H1 (cell line): ENCODE results near the gene TPRG1L. TPM values are rescaled to one million over a fixed set of nuclear protein-coding genes. Genes with fewer than 3 reads are reported as not detected.

ENCODE experiments used
- CTCF ChIA-PET: fragments of 300-600 bp; sonication (Branson Sonifier 250); formaldehyde crosslinking; loops from one replicate; lab custom pipeline; 2021; ENCODE audit not compliant: partially characterized antibody; lab: Charles Lee
- POLR2A ChIA-PET: fragments of 300-600 bp; sonication (Branson Sonifier 250); formaldehyde crosslinking; loops from one replicate; lab custom pipeline; 2021; ENCODE audit warnings: inconsistent platforms; ENCODE audit not compliant: partially characterized antibody; lab: Charles Lee
- DNase-seq, 2 experiments: peaks; one replicate each; pipeline versions ENCODE4 v3.0.0 to v3.0.0-alpha.2; 2010 to 2022; ENCODE audit warnings: low spot score in 2 of 2, low read depth in 1 of 2, mixed read lengths in 1 of 2
- FAIRE-seq: peaks from 2 replicates; lab custom pipeline; 2011; peaks lifted over from hg19 to GRCh38; lab: Jason Lieb, UNC
- H2AFZ ChIP-seq: 2 replicates; pipeline ENCODE4 v1.8.1; 2012; ENCODE audit warnings: low read length, inconsistent platforms
- H2AK5ac ChIP-seq: 2 replicates; pipeline ENCODE4 v1.6.1; 2013; ENCODE audit warnings: low read depth, low read length
- H2BK120ac ChIP-seq: replicated peaks from 2 replicates; pipeline ENCODE3; 2013; ENCODE audit warnings: low read depth, low read length, inconsistent platforms
- H2BK12ac ChIP-seq: 2 replicates; pipeline ENCODE4 v1.6.1; 2013; ENCODE audit warnings: low read depth, low read length
- H2BK15ac ChIP-seq: 2 replicates; pipeline ENCODE4 v1.6.1; 2013; ENCODE audit warnings: low read length
- H2BK20ac ChIP-seq: 2 replicates; pipeline ENCODE4 v1.6.1; 2013; ENCODE audit warnings: low read length
- H2BK5ac ChIP-seq: 2 replicates; pipeline ENCODE4 v1.6.1; 2013; ENCODE audit warnings: low read depth, low read length
- H3K14ac ChIP-seq: 2 replicates; pipeline ENCODE4 v1.6.1; 2013; ENCODE audit warnings: inconsistent platforms; ENCODE audit not compliant: insufficient read length
- H3K18ac ChIP-seq: 2 replicates; pipeline ENCODE4 v1.6.1; 2013; ENCODE audit warnings: low read length; ENCODE audit errors: extremely low read depth
- H3K23ac ChIP-seq: 2 replicates; pipeline ENCODE4 v1.6.1; 2013; ENCODE audit warnings: inconsistent platforms; ENCODE audit not compliant: insufficient read length
- H3K23me2 ChIP-seq: 2 replicates; pipeline ENCODE4 v1.6.1; 2013; ENCODE audit warnings: low read depth, low read length
- H3K27ac ChIP-seq: 2 replicates; pipeline ENCODE4 v1.6.1; 2011; ENCODE audit warnings: low read depth, low read length, inconsistent platforms
- H3K27me3 ChIP-seq, 4 experiments: replicated peaks in 1 of 4; 1 replicate in 1 of 4; 2 replicates in 3 of 4; pipeline versions ENCODE4 v1.6.1 to v1.8.1; 2011 to 2013; ENCODE audit warnings: low read length in 3 of 4, mild to moderate bottlenecking in 3 of 4, inconsistent platforms in 2 of 4, mixed read lengths in 2 of 4, moderate library complexity in 1 of 4; ENCODE audit not compliant: control insufficient read depth in 3 of 4, insufficient read depth in 3 of 4; ENCODE audit errors: extremely low read depth in 1 of 4
- H3K36me3 ChIP-seq, 4 experiments: 2 replicates each; pipeline versions ENCODE4 v1.6.1 to v1.8.1; 2011 to 2013; ENCODE audit warnings: mild to moderate bottlenecking in 4 of 4, low read length in 3 of 4, moderate library complexity in 2 of 4, control low read depth in 1 of 4, inconsistent platforms in 1 of 4; ENCODE audit not compliant: insufficient read depth in 4 of 4, control insufficient read depth in 2 of 4
- H3K4ac ChIP-seq: replicated peaks from 2 replicates; pipeline ENCODE3; 2013; ENCODE audit warnings: low read length, low read depth, mixed read lengths, inconsistent platforms; ENCODE audit not compliant: insufficient read length
- H3K4me1 ChIP-seq, 4 experiments: replicated peaks in 1 of 4; 1 replicate in 1 of 4; 2 replicates in 3 of 4; pipeline versions ENCODE4 v1.6.1 to v1.8.1; 2011 to 2013; ENCODE audit warnings: low read length in 3 of 4, inconsistent platforms in 2 of 4, mixed read lengths in 1 of 4; ENCODE audit not compliant: insufficient read depth in 4 of 4, control insufficient read depth in 3 of 4
- H3K4me2 ChIP-seq, 2 experiments: 2 replicates each; pipeline versions ENCODE4 v1.6.1 to v1.8.1; 2011 to 2013; ENCODE audit warnings: low read depth in 2 of 2, low read length in 2 of 2, control low read depth in 1 of 2, inconsistent platforms in 1 of 2, mild to moderate bottlenecking in 1 of 2; ENCODE audit not compliant: insufficient read depth in 1 of 2
- H3K4me3 ChIP-seq, 4 experiments: fragments of 200-600, 300-600 bp in 1 of 4; sonication (generic), shearing (Covaris generic), sonication (Bioruptor Twin) in 1 of 4; 2 replicates each; pipeline versions ENCODE4 v1.5.1 to v1.8.1; 2011 to 2016; ENCODE audit warnings: low read length in 4 of 4, low read depth in 3 of 4, control low read depth in 2 of 4, inconsistent platforms in 2 of 4, mild to moderate bottlenecking in 2 of 4, mixed read lengths in 1 of 4, moderate library complexity in 1 of 4; ENCODE audit not compliant: insufficient read depth in 2 of 4; ENCODE audit errors: extremely low read depth in 1 of 4
- H3K56ac ChIP-seq: replicated peaks from 2 replicates; pipeline ENCODE3; 2013; ENCODE audit warnings: low read depth, mild to moderate bottlenecking, mixed read lengths, low read length, inconsistent platforms; ENCODE audit not compliant: insufficient read length
- H3K79me1 ChIP-seq: 2 replicates; pipeline ENCODE4 v1.6.1; 2013; ENCODE audit warnings: low read depth, low read length, control low read depth
- H3K79me2 ChIP-seq, 2 experiments: 2 replicates each; pipeline versions ENCODE4 v1.6.1 to v1.8.1; 2012 to 2013; ENCODE audit warnings: low read length in 2 of 2, mild to moderate bottlenecking in 2 of 2, inconsistent platforms in 1 of 2; ENCODE audit not compliant: insufficient read depth in 2 of 2, control insufficient read depth in 1 of 2
- H3K9ac ChIP-seq, 4 experiments: replicated peaks in 1 of 4; 1 replicate in 1 of 4; 2 replicates in 3 of 4; pipeline versions ENCODE4 v1.6.1 to v1.8.1; 2011 to 2013; ENCODE audit warnings: low read depth in 3 of 4, low read length in 3 of 4, control low read depth in 2 of 4, mild to moderate bottlenecking in 2 of 4, moderate library complexity in 2 of 4, inconsistent platforms in 1 of 4; ENCODE audit errors: extremely low read depth in 1 of 4
- H3K9me3 ChIP-seq, 2 experiments: 2 replicates each; pipeline versions ENCODE4 v1.6.1 to v1.8.1; 2012 to 2013; ENCODE audit warnings: mild to moderate bottlenecking in 2 of 2, moderate library complexity in 2 of 2, control low read depth in 1 of 2, inconsistent platforms in 1 of 2, low read depth in 1 of 2, low read length in 1 of 2, mixed read lengths in 1 of 2; ENCODE audit not compliant: insufficient read depth in 2 of 2
- H4K20me1 ChIP-seq, 2 experiments: replicated peaks in 1 of 2; 2 replicates each; pipeline versions ENCODE3 to v1.8.1; 2011 to 2013; ENCODE audit warnings: inconsistent platforms in 2 of 2, low read length in 2 of 2, mild to moderate bottlenecking in 1 of 2; ENCODE audit not compliant: insufficient read depth in 2 of 2, control insufficient read depth in 1 of 2
- H4K5ac ChIP-seq: 2 replicates; pipeline ENCODE4 v1.6.1; 2013; ENCODE audit warnings: low read length, low read depth, mixed read lengths, inconsistent platforms; ENCODE audit not compliant: insufficient read length
- H4K8ac ChIP-seq: 2 replicates; pipeline ENCODE4 v1.8.0; 2013; ENCODE audit warnings: mild to moderate bottlenecking, moderate library complexity, low read length, inconsistent platforms; ENCODE audit not compliant: insufficient read depth; ENCODE audit errors: extremely low read depth
- H4K91ac ChIP-seq: replicated peaks from 2 replicates; pipeline ENCODE3; 2013; ENCODE audit warnings: low read length, mixed read lengths, inconsistent platforms; ENCODE audit not compliant: insufficient read length
- ASH2L ChIP-seq: fragments of 200-600, 300-600 bp; sonication (generic); IDR thresholded peaks from one replicate; pipeline ENCODE4 v1.7.1; 2017; ENCODE audit warnings: low read length
- CHD2 ChIP-seq: IDR thresholded peaks from 2 replicates; pipeline ENCODE4 v1.6.1; 2012; ENCODE audit warnings: low read length, improper control_type of control experiment
- CREB1 ChIP-seq: IDR thresholded peaks from 2 replicates; pipeline ENCODE4 v1.6.1; 2012; ENCODE audit warnings: inconsistent platforms
- CTBP2 ChIP-seq: IDR thresholded peaks from 2 replicates; pipeline ENCODE4 v1.7.0; 2011; ENCODE audit warnings: borderline replicate concordance, mild to moderate bottlenecking, moderate library complexity, mixed read lengths, low read length; ENCODE audit not compliant: insufficient read depth, insufficient read length
- CTCF ChIP-seq, 3 experiments: IDR thresholded peaks; 1 replicate in 2 of 3; 2 replicates in 1 of 3; pipeline versions ENCODE4 v1.5.1 to v1.6.1; 2011; ENCODE audit warnings: low read length in 3 of 3, mild to moderate bottlenecking in 3 of 3, inconsistent platforms in 2 of 3, low read depth in 1 of 3, moderate library complexity in 1 of 3; ENCODE audit not compliant: insufficient read depth in 1 of 3; ENCODE audit errors: control extremely low read depth in 1 of 3
- EZH2 ChIP-seq: fragments of 200-600 bp; sonication (generic); IDR thresholded peaks from 2 replicates; pipeline ENCODE4 v1.7.1; 2012; ENCODE audit warnings: low read depth, mild to moderate bottlenecking, moderate library complexity, low read length, inconsistent platforms; ENCODE audit not compliant: severe bottlenecking
- HDAC6 ChIP-seq: IDR thresholded peaks from one replicate; pipeline ENCODE4 v1.7.1; 2012; ENCODE audit warnings: low read depth, mild to moderate bottlenecking, inconsistent platforms, low read length, moderate library complexity
- JUN ChIP-seq: IDR thresholded peaks from 2 replicates; pipeline ENCODE4 v1.6.1; 2011; ENCODE audit warnings: low read depth, mild to moderate bottlenecking, improper control_type of control experiment, low read length
- SP4 ChIP-seq: IDR thresholded peaks from 2 replicates; pipeline ENCODE4 v1.6.1; 2012; ENCODE audit warnings: low read length, inconsistent platforms
- TBP ChIP-seq: IDR thresholded peaks from 2 replicates; pipeline ENCODE4 v1.6.1; 2011; ENCODE audit warnings: low read depth, low read length, improper control_type of control experiment
- WGBS, 2 experiments: shearing (Covaris generic) in 1 of 2; methylation state at CpG; one replicate each; pipeline versions ENCODE4 v1.1.6 to v1.1.7; 2013 to 2015; ENCODE audit warnings: low lambda C conversion rate in 2 of 2, mixed read lengths in 2 of 2, inconsistent platforms in 1 of 2, low coverage in 1 of 2, missing lambda C conversion rate in 1 of 2; ENCODE audit not compliant: insufficient replicate concordance in 2 of 2, insufficient coverage in 1 of 2, insufficient read length in 1 of 2; ENCODE audit errors: extremely low coverage in 1 of 2, missing lambda C conversion rate in 1 of 2; 5-methylcytosine and 5-hydroxymethylcytosine counted together
- polyA plus RNA-seq, 7 experiments: library from polyadenylated mRNA; depleted of rRNA in 3 of 7; stranded (reverse) in 5 of 7; unstranded in 2 of 7; fragments of >200 nt in 5 of 7; fragments of 200-250 nt in 2 of 7; gene quantifications; 1 replicate in 5 of 7; 2 replicates in 1 of 7; 4 replicates in 1 of 7; pipeline versions ENCODE4 v1.2.1 to v1.2.3, GENCODE V29; 2011 to 2013; ENCODE audit warnings: missing spikeins in 2 of 7, mixed read lengths in 2 of 7
- total RNA-seq: library from RNA; stranded (reverse); fragmentation: NEBNext Ultra II Directional; extraction: Animal tissue kit (Norgen Biotek cat#: 25700); gene quantifications from 2 replicates; pipeline ENCODE4 v1.2.1, GENCODE V29; 2021

TPRG1L gene
- total and polyA plus RNA-seq, 2 of the 8 experiments (the other 6 are each of a cell fraction or from before 2014, with no cell fraction given): 21.7 to 22.3 TPM

- DNase-seq: no peak
- no peak overlapping the region for H3K4me3 ChIP-seq
These were observed 26.7 kb upstream of the TPRG1L start for GRCh38 chr1:3598051-3598491.

More at GRCh38 chr1:3598051-3598491, 26.7 kb upstream of the TPRG1L start:
- Histone ChIP-seq H3K14ac (no peak overlapping the region), H4K5ac (no peak overlapping the region), H3K4me1 (peaks cover 0 to 28% (median 20%) of the 10 kb centered on the region in 4 experiments; a peak in 6 of 7 replicates), H3K23me2 (no peaks in the 10 kb centered on the region), H4K91ac (peak overlapping the region; percentile 53), H3K9ac (no peak overlapping the region), H3K27ac (no peak overlapping the region), H2BK120ac (peak overlapping the region; percentile 72), H3K79me2 (no peaks in the 10 kb centered on the region), H2AK5ac (no peak overlapping the region), H3K79me1 (0 out of 2 replicates have a peak, but pooled peaks cover 2% of the 10 kb centered on the region), H2BK12ac (no peak overlapping the region), H3K9me3 (no peaks in the 10 kb centered on the region), H3K4me2 (no peak overlapping the region), H3K56ac (peak overlapping the region; percentile 12), H3K18ac (peak overlapping the region; percentile 60; the same call in 1 of the 2 replicates), H3K36me3 (no peaks in the 10 kb centered on the region), H4K8ac (no peak overlapping the region; the same call in 1 of the 2 replicates), H2BK15ac (no peak overlapping the region), H3K4ac (no peak overlapping the region), H3K23ac (no peak overlapping the region), H3K27me3 (no peaks in the 10 kb centered on the region), H4K20me1 (no peaks in the 10 kb centered on the region), H2AFZ (no peak overlapping the region), H2BK20ac (0 out of 2 replicates have a peak overlapping the region, but pooled peaks have one; percentile 48), H2BK5ac (peak overlapping the region; percentile 82; the same call in 1 of the 2 replicates)
- ChIA-PET POLR2A (interaction anchor here (0.9 to 2.0 kb wide), 3 partner anchors 10 to 48 kb away, joined by 3 to 8 read pairs (median 4); no protein-coding TSS in a partner anchor), CTCF (interaction anchor here (0.7 to 4.8 kb wide), 8 partner anchors 8 to 126 kb away, joined by 3 to 35 read pairs (median 4); no protein-coding TSS in a partner anchor)
- TF ChIP-seq ASH2L (no peak), EZH2 (no peak), JUN (no peak), CHD2 (no peak), CTCF (IDR thresholded peaks at IDR 0.05; ENCODE audit: control extremely low read depth in 1 of 3, insufficient read depth in 1 of 3, low read depth in 1 of 3, low read length in 3 of 3) (no peak), CTBP2 (no peak), CREB1 (no peak), TBP (no peak), HDAC6 (no peak), SP4 (no peak)
- FAIRE-seq: no peak
- WGBS, 2 experiments: 81% methylated on average over 26 of the region's 26 CpGs; no CpG with 5 or more reads in 1 of the 2 experiments
